Transverse colon (tissue), 3 donors: ENCODE results near the gene CNTFR.

Source experiments
- CTCF ChIP-seq, 5 experiments: fragments of 200-600 bp in 3 of 5; fragments of 450-650 bp in 2 of 5; sonication (generic) in 3 of 5; IDR thresholded peaks; 1 replicate in 2 of 5; 2 replicates in 3 of 5; pipeline ENCODE4 v1.5.1; 2016 to 2017; ENCODE audit warnings: antibody characterized with exemption in 5 of 5, inconsistent platforms in 3 of 5, mild to moderate bottlenecking in 2 of 5, moderate library complexity in 1 of 5
- POLR2A ChIP-seq: fragments of 450-650 bp; IDR thresholded peaks from one replicate; pipeline ENCODE4 v1.6.1; 2016; ENCODE audit warnings: antibody characterized with exemption, mild to moderate bottlenecking, moderate library complexity

GRCh38 chr9:34635556-34635955 is 46.0 kb upstream of the CNTFR start:
- TF ChIP-seq CTCF (IDR thresholded peaks at IDR 0.05) (no peak), POLR2A (no peak)
